Trophoblast cell (in vitro differentiated cells and primary cell): Measurements from ENCODE around the gene PXT1.
A peak's percentile ranks its signal among the peaks of the same experiment; 100 is the strongest.
"Not testable (repeated sequence)": the region's sequence is repeated elsewhere in the genome, so short reads cannot be mapped to it uniquely, and the experiment has no call there.

Experiments
- DNase-seq, 2 donors: peaks; one replicate each; pipeline ENCODE4 v3.0.0-alpha.2; 2016
- H2AFZ ChIP-seq: 2 replicates; pipeline ENCODE4 v1.6.1; 2013; ENCODE audit warnings: low read length, moderate library complexity, mild to moderate bottlenecking; ENCODE audit not compliant: insufficient read depth, poor library complexity
- H2AK5ac ChIP-seq: 2 replicates; pipeline ENCODE4 v1.6.1; 2013; ENCODE audit warnings: mild to moderate bottlenecking, low read length
- H2BK120ac ChIP-seq: 2 replicates; pipeline ENCODE4 v1.6.1; 2013; ENCODE audit warnings: low read length, mild to moderate bottlenecking, moderate library complexity; ENCODE audit not compliant: insufficient read depth, poor library complexity
- H2BK12ac ChIP-seq: 2 replicates; pipeline ENCODE4 v1.6.1; 2013; ENCODE audit warnings: mild to moderate bottlenecking, low read length, moderate library complexity
- H2BK5ac ChIP-seq: 2 replicates; pipeline ENCODE4 v1.6.1; 2013; ENCODE audit warnings: low read length, low read depth, moderate library complexity, mild to moderate bottlenecking; ENCODE audit not compliant: poor library complexity
- H3K14ac ChIP-seq: 2 replicates; pipeline ENCODE4 v1.6.1; 2013; ENCODE audit warnings: mild to moderate bottlenecking, low read length
- H3K18ac ChIP-seq: 2 replicates; pipeline ENCODE4 v1.6.1; 2013; ENCODE audit warnings: mild to moderate bottlenecking, low read length
- H3K23ac ChIP-seq: 2 replicates; pipeline ENCODE4 v1.6.1; 2013; ENCODE audit warnings: low read length
- H3K27ac ChIP-seq: 2 replicates; pipeline ENCODE4 v1.5.1; 2013; ENCODE audit warnings: low read depth, mild to moderate bottlenecking, inconsistent platforms, low read length, moderate library complexity
- H3K27me3 ChIP-seq: 2 replicates; pipeline ENCODE4 v1.6.1; 2013; ENCODE audit warnings: inconsistent platforms, mild to moderate bottlenecking, low read length, moderate library complexity; ENCODE audit not compliant: insufficient read depth
- H3K36me3 ChIP-seq, 2 experiments: 1 replicate in 1 of 2; 2 replicates in 1 of 2; pipeline ENCODE4 v1.6.1; 2013; ENCODE audit warnings: low read length in 2 of 2, mild to moderate bottlenecking in 2 of 2, moderate library complexity in 1 of 2; ENCODE audit not compliant: insufficient read depth in 2 of 2, control insufficient read depth in 1 of 2
- H3K4ac ChIP-seq: 2 replicates; pipeline ENCODE4 v1.6.1; 2013; ENCODE audit warnings: low read depth, mild to moderate bottlenecking, low read length, moderate library complexity
- H3K4me1 ChIP-seq, 2 experiments: 1 replicate in 1 of 2; 2 replicates in 1 of 2; pipeline ENCODE4 v1.6.1; 2013; ENCODE audit warnings: low read length in 2 of 2, mild to moderate bottlenecking in 2 of 2, moderate library complexity in 1 of 2; ENCODE audit not compliant: insufficient read depth in 2 of 2, control insufficient read depth in 1 of 2
- H3K4me2 ChIP-seq: 2 replicates; pipeline ENCODE4 v1.6.1; 2013; ENCODE audit warnings: inconsistent platforms, mild to moderate bottlenecking, low read length, moderate library complexity
- H3K4me3 ChIP-seq: 2 replicates; pipeline ENCODE4 v1.5.1; 2013; ENCODE audit warnings: mild to moderate bottlenecking, low read depth, low read length, inconsistent platforms
- H3K79me1 ChIP-seq: one replicate; pipeline ENCODE4 v1.6.1; 2013; ENCODE audit warnings: low read length
- H3K79me2 ChIP-seq: 2 replicates; pipeline ENCODE4 v1.6.1; 2013; ENCODE audit warnings: low read length, mild to moderate bottlenecking; ENCODE audit not compliant: control insufficient read depth, insufficient read depth, poor library complexity
- H3K9ac ChIP-seq: 2 replicates; pipeline ENCODE4 v1.6.1; 2013; ENCODE audit warnings: mild to moderate bottlenecking, low read length
- H3K9me3 ChIP-seq: 2 replicates; pipeline ENCODE4 v1.6.1; 2013; ENCODE audit warnings: low read depth, mild to moderate bottlenecking, control low read depth, inconsistent platforms, low read length; ENCODE audit not compliant: insufficient read depth
- H4K12ac ChIP-seq: 2 replicates; pipeline ENCODE4 v1.6.1; 2013; ENCODE audit warnings: low read depth, mild to moderate bottlenecking, low read length, moderate library complexity
- H4K8ac ChIP-seq: 2 replicates; pipeline ENCODE4 v1.6.1; 2013; ENCODE audit warnings: low read depth, mild to moderate bottlenecking, low read length, moderate library complexity
- H4K91ac ChIP-seq: one replicate; pipeline ENCODE4 v1.6.1; 2013; ENCODE audit warnings: low read depth, mild to moderate bottlenecking, low read length, moderate library complexity
- WGBS: extraction: QIAGEN DNeasy Blood & Tissue Kit; methylation state at CpG from one replicate; pipeline ENCODE4 v1.1.7; 2013; ENCODE audit warnings: missing lambda C conversion rate; ENCODE audit not compliant: insufficient read length, insufficient coverage; ENCODE audit errors: extremely low coverage; 5-methylcytosine and 5-hydroxymethylcytosine counted together

The PXT1 gene

DNA sequence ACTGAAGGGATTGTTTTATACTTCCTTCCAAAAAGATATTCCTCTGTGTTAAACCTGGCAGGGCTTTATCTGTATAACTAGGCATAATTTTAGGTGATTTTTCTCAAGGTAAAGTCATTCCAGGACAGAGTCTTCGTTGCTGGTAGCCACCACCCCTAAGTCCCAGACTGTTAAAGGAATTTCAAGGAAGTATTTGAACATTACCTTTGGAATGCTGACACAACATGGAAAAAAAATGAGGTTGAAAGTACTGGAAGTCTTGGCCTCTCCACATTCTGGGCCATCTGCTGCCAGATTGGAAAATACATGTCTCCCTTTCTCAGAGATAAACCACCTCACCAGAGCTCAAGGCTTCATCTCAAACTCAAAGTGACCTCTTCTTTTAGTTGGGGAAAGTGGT is 28.2 kb downstream of the PXT1 start:
- Histone ChIP-seq H3K27me3 (no peaks in the 10 kb centered on the region), H4K8ac (no peak overlapping the region), H3K4me2 (peak overlapping the region; percentile 41), H2BK120ac (no peak overlapping the region), H2BK12ac (no peak overlapping the region), H3K4me3 (no peak overlapping the region), H3K4me1 (peaks cover 0 to 5% of the 10 kb centered on the region in 2 experiments), H2AK5ac (no peak overlapping the region), H4K12ac (no peak overlapping the region), H3K79me2 (no peaks in the 10 kb centered on the region), H2AFZ (no peak overlapping the region), H3K9me3 (no peaks in the 10 kb centered on the region), H3K36me3 (no peaks in the 10 kb centered on the region), H3K9ac (no peak overlapping the region), H3K14ac (no peak overlapping the region), H3K27ac (no peak overlapping the region), H3K18ac (no peak overlapping the region), H4K91ac (no peak overlapping the region), H2BK5ac (no peak overlapping the region), H3K4ac (no peak overlapping the region), H3K23ac (no peak overlapping the region), H3K79me1 (peaks cover 2% of the 10 kb centered on the region)
- WGBS = no CpG with 5 or more reads among the region's 1 CpG
- DNase-seq = peak; percentile 63 to 87

DNA sequence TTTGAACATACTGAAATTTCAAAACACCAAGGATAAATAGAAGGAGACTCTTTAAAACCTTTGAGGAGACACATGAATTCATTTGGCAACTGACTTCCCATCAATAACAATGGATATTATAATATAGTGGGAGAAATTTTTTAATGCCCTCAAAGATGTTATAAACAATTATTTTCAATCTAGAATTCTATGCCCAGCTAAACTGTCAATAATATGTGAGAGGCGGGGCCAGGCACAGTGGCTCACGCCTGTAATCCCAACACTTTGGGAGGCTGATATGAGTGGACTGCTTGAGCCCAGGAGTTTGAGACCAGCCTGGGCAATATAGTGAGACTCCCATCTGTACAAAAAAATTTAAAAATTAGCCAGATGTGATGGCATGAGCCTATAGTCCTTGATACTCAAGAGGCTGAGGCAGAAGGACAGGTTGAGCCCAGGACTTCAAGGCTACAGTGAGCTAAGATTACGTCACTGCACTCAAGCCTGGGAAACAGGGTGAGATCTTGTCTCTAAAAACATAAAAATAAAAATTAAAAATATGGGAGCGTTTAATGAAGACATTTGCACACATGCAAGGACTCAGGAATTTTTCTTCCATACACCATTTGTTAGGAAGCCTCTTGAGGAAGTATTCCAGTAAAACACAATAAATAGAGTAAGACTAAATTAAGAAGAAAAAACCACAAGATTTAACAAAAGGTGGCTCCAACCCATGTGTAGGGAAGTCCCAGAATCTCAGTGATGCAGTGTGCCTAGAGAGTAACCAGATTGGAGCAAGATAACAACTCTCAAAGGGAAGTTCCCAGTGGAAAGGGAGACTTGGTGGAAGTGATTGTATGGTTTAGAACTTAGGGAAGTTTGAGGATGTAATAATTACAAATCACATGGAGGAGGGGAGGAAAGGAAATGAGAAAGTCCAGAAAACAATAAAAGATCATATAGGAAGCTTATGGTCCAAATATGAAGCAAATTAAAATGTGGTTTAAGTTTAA is 28.9 kb downstream of the PXT1 start:
- H3K9me3 ChIP-seq = no peaks in the 10 kb centered on the region
- no peak overlapping the region for H3K4ac ChIP-seq
- whole genome bisulfite sequencing = no CpG with 5 or more reads among the region's 4 CpGs

DNA sequence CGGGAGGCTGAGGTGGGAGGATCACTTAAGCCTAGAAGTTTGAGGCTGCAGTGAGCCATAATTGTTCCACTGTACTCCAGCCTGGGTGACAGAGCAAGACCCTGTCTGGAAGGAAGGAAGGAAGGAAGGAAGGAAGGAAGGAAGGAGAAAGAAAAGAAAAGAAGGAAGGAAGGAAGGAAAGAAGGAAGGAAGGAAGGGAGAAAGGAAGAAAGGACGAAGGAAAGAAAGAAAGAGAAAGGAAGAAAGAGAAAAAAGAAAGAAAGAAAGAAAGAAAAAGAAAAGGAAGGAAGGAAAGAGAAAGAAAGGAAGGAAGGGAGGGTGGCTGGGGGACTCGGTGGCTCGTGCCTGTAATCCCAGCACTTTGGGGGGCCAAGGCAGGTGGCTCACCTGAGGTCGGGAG is 32.9 kb downstream of the PXT1 start:
- H3K9me3 ChIP-seq, H3K79me2 ChIP-seq, H3K23ac ChIP-seq, H3K14ac ChIP-seq, H3K27ac ChIP-seq, H2BK12ac ChIP-seq, H2AK5ac ChIP-seq, H2BK120ac ChIP-seq, H3K4ac ChIP-seq, H3K18ac ChIP-seq, H2AFZ ChIP-seq, H3K9ac ChIP-seq, H4K91ac ChIP-seq, H3K4me2 ChIP-seq, H4K12ac ChIP-seq, H3K36me3 ChIP-seq, H3K4me1 ChIP-seq, DNase-seq, H4K8ac ChIP-seq, H3K27me3 ChIP-seq, H3K4me3 ChIP-seq, H2BK5ac ChIP-seq, H3K79me1 ChIP-seq: not testable (repeated sequence)
- no CpG with 5 or more reads among the region's 5 CpGs for WGBS

More for the DNA sequence above, 28.9 kb downstream of the PXT1 start:
- H4K12ac ChIP-seq = no peak overlapping the region
- no peak overlapping the region for H3K23ac ChIP-seq
- no peak overlapping the region for H4K8ac ChIP-seq
- H3K18ac ChIP-seq = no peak overlapping the region
- no peak overlapping the region for H3K14ac ChIP-seq
- H3K79me2 ChIP-seq = no peaks in the 10 kb centered on the region
- no peak overlapping the region for H3K9ac ChIP-seq
- H2AFZ ChIP-seq = no peak overlapping the region
- H3K79me1 ChIP-seq = peaks cover 2% of the 10 kb centered on the region
- H3K36me3 ChIP-seq = no peaks in the 10 kb centered on the region
- H2BK12ac ChIP-seq = no peak overlapping the region
- H3K4me2 ChIP-seq = no peak overlapping the region
- no peaks in the 10 kb centered on the region for H3K27me3 ChIP-seq
- no peak overlapping the region for H2BK120ac ChIP-seq
- peak; percentile 31 to 68 for DNase-seq
- H3K27ac ChIP-seq = no peak overlapping the region
- H3K4me3 ChIP-seq = no peak overlapping the region
- H2AK5ac ChIP-seq = no peak overlapping the region
- no peak overlapping the region for H2BK5ac ChIP-seq
- peaks cover 0 to 5% of the 10 kb centered on the region in 2 experiments for H3K4me1 ChIP-seq
- no peak overlapping the region for H4K91ac ChIP-seq

DNA sequence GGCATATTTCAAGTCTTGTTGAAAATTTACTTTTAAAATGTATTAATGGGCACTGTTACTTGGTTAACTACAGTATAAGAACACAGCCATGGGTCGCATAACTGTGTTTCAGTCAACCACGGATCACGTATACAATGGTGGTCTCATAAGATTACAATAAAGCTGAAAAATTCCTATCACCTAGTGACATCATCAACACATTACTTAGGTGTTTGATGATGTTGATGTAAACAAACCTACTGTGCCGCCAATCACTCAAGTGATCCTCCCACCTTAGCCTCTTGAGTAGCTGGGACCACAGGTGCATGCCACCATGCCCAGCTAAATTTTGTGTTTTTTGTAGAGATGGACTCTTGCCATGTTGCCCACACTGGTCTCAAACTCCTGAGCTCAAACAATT is 38.5 kb downstream of the PXT1 start:
- Histone ChIP-seq H2BK5ac (no peak overlapping the region), H4K8ac (no peak overlapping the region), H2AFZ (no peak overlapping the region), H3K14ac (no peak overlapping the region), H3K36me3 (no peaks in the 10 kb centered on the region), H3K4me1 (no peaks in the 10 kb centered on the region), H3K4me2 (no peak overlapping the region), H3K23ac (no peak overlapping the region), H3K27me3 (no peaks in the 10 kb centered on the region), H2AK5ac (no peak overlapping the region), H4K12ac (no peak overlapping the region), H3K79me1 (no peaks in the 10 kb centered on the region), H3K79me2 (no peaks in the 10 kb centered on the region), H2BK120ac (no peak overlapping the region), H3K9ac (no peak overlapping the region), H3K4ac (no peak overlapping the region), H3K18ac (no peak overlapping the region), H3K9me3 (no peaks in the 10 kb centered on the region), H4K91ac (no peak overlapping the region), H3K4me3 (no peak overlapping the region), H2BK12ac (no peak overlapping the region), H3K27ac (no peak overlapping the region)
- WGBS = no CpG with 5 or more reads among the region's 4 CpGs
- no peak for DNase-seq
